ENCODE results near the gene PRIM1. TPM values are rescaled to one million over a fixed set of nuclear protein-coding genes. Genes with fewer than 3 reads are reported as not detected.

Gene PRIM1
- total RNA-seq, 1 donor = 38.0 TPM

DNA sequence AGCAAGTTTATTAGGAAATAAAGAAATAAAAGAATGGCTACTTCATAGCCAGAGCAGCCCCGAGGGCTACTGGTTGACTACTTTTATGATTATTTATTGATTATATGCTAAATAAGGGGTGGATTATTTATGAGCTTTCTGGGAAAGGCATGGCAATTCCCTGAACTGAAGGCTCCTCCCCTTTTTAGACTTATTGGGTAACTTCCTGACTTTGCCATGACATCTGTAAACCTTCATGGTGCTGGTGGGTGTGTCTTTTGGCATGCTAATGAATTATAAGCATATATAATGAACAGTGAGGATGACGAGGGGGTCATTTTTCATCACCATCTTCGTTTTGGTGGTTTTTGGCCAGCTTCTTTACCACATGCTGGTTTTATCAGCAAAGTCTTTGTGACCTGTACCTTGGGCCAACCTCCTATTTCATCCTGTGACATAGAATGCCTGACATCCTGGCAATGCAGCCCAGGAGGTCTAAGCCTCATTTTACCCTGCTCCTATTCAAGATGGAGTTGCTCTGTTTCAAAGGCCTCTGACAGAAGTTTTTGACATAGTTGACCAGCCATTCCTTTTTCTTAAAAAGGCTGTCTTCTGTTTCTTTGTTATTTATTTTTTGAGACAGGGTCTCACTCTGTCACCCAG lies 53.0 kb downstream of the PRIM1 start:
- H3K4me3 ChIP-seq (ENCODE audit: low read depth, low read length) = no peak overlapping the region
- TF ChIP-seq, protein P1, sequence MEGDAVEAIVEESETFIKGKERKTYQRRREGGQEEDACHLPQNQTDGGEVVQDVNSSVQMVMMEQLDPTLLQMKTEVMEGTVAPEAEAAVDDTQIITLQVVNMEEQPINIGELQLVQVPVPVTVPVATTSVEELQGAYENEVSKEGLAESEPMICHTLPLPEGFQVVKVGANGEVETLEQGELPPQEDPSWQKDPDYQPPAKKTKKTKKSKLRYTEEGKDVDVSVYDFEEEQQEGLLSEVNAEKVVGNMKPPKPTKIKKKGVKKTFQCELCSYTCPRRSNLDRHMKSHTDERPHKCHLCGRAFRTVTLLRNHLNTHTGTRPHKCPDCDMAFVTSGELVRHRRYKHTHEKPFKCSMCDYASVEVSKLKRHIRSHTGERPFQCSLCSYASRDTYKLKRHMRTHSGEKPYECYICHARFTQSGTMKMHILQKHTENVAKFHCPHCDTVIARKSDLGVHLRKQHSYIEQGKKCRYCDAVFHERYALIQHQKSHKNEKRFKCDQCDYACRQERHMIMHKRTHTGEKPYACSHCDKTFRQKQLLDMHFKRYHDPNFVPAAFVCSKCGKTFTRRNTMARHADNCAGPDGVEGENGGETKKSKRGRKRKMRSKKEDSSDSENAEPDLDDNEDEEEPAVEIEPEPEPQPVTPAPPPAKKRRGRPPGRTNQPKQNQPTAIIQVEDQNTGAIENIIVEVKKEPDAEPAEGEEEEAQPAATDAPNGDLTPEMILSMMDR (IDR thresholded peaks at IDR 0.05; ENCODE audit: insufficient read depth, low read length) = no peak
- no peak for DNase-seq (ENCODE audit: low read depth)

DNA sequence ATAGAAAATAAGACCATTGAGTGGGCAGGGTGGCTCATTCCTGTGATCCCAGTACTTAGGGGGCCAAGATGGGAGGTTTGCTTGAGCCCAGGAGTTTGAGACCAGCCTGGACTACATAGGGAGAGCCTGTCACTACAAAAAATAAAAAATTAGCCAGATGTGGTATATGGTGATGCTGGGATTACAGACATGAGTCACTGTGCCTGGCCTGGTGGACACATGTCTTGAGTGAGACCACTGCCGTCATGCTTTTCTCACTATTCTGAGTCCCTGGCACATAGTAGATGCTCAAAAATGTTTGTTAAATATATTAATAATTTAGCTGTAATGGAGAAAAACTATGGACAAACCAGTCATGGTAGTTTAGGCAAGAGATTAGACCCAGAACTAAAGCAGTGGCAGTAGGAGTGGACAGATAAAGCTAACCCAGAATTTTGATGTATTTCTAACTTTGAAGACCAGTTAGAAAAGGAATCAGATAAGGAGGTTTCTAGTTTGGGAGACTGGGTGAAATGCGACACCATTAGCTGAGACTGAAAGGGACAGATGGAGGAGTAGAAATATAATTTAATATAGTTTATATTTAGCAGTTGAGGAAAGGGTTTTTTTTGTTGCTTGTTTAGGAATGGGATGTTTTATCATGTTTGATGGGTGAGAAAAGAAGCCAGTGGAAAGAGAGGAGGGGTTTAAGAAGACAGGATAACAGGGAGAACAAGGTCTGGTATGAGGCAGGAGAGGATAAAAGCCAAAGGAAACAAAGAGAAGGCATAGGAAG lies 56.6 kb downstream of the PRIM1 start:
- no peak overlapping the region for H3K4me3 ChIP-seq (ENCODE audit: low read depth, low read length)
- TF ChIP-seq, protein P1 (IDR thresholded peaks at IDR 0.05; ENCODE audit: insufficient read depth, low read length) = no peak
- DNase-seq (ENCODE audit: low read depth) = no peak

DNA sequence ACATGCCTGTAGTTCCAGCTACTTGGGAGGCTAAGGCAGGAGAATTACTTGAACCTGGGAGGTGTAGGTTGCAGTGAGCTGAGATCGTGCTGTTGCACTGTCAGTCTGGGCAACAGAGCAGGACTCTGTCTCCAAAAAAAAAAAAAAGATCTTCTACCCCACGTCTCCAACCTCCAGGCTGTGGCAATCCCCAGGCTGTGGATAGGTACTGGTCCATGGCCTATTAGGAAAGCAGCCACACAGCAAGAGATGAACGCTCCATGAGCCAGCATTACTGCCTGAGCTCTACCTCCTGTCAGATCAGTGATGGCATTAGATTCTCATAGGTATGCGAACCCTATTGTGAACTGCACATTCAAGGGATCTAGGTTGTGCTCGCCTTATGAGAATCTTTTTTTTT lies 58.0 kb downstream of the PRIM1 start:
- TF ChIP-seq, protein P1 (IDR thresholded peaks at IDR 0.05; ENCODE audit: insufficient read depth, low read length) = no peak
- no peak overlapping the region for H3K4me3 ChIP-seq (ENCODE audit: low read depth, low read length)
- DNase-seq (ENCODE audit: low read depth) = no peak

DNA sequence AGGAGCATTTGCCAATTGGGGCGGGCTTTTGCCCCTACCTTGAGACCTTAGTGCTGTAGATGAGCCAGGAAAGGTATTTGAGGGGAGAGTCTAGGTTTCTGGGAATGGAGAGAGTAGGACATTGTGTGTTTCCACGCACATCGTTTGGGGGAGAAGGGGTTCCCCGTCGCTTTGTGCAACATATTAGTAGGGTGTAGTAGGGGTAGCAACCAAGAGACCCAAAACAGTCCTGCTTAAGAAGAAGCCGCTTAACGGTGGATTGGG lies 63.3 kb downstream of the PRIM1 start:
- TF ChIP-seq, protein P1 (IDR thresholded peaks at IDR 0.05; ENCODE audit: insufficient read depth, low read length) = no peak
- no peak for DNase-seq (ENCODE audit: low read depth)
- H3K4me3 ChIP-seq (ENCODE audit: low read depth, low read length) = peak overlapping the region; percentile 67

DNA sequence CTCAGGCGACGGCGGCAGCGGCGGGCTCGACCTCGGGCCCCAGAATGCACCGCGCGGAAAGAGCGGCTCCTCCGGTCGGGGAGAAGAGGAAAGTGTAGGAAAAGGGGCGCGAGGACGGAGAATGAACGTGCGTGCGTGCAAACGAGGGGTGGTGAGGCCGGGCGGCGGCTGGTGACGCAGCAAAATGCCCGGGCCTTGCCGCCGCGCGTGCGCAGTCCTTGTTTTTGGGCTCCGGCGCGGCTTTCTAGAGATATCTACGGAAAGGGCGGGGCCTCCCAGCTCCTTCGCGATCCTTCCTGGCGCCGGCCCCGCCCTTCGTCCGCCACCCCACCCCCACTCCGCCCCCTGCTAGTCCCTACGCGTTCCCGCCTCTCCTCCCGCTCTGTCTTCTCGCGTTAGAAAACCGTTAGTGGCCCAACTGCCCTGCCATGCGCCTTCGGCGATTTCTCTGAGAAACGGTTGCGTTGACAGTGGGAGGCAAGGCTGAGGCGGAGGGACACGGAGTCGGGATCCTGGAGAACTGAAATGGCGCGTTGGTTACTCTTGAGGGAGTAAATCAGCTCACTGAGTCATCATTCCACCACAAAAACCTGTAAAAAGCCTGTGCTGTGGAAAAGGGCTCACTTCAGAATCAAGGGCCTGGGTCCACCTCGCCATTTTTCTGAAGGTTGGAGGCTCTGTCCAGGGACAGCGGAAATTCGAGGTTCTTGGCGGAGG lies 63.8 kb downstream of the PRIM1 start, which contains the start of gene PTGES3:
Gene PTGES3 (minus strand): TSS at position 156 of the 717 bp plus-strand sequence. CDS start 285 bp downstream, outside the sequence.
- H3K4me3 ChIP-seq (ENCODE audit: low read depth, low read length) = peak within 1 kb of the TSS; percentile 97
- DNase-seq (ENCODE audit: low read depth) = peak; percentile 98
- TF ChIP-seq, protein P1 (IDR thresholded peaks at IDR 0.05; ENCODE audit: insufficient read depth, low read length) = peak; percentile 3

DNA sequence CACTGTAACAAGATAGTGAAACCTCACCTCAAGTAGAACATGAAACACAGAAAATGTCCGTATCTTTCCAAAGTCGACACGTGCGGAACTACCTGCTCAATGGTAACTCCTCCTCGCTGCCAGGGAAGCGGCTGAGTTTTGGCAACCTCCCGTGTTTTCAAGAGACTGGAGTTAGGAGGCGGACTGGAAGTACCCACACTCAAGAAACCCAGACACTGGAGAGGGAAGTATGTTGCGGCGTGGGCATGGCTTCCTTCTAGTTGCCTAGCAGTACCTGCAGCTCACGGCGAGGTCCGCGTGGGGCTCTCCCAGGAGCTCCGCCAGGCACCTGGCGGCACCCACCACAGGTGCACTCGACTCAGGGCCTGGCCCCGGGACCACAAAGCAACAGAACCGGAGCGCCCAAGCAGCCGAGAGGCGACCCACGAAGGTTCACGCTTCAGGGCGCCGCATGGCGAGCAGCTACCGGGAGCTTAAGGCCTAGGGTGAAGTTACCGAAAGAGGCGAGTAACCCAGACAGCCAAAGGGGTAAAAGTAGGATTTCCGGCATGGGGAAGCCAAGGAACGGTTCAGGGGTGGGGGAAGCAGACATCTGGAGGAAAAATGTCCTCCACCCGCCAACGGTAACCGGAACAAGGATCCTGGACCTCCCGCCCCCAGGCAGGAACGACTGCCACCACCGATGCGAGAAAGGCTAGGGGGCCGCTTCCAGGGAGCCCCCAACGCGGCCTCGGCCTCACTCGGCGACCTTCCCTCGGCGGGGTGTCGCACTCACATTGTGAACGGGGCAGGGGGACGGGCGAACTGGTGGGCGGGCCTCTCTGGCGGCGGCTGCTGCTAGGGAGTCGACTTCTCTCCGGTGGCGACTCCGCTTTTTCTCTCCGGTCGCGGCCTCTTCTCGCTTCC lies 64.6 kb downstream of the PRIM1 start:
- peak; percentile 38 for DNase-seq (ENCODE audit: low read depth)
- peak overlapping the region; percentile 97 for H3K4me3 ChIP-seq (ENCODE audit: low read depth, low read length)
- TF ChIP-seq, protein P1 (IDR thresholded peaks at IDR 0.05; ENCODE audit: insufficient read depth, low read length) = no peak

Measured in fibroblast of the aortic adventitia (primary cell).